HepG2 (cell line): ENCODE data around the gene ZBP1. TPM values are rescaled to one million over a fixed set of nuclear protein-coding genes. Genes with fewer than 3 reads are reported as not detected.

Experiments used
- ARNT ChIP-seq: fragments of 450-650 bp; IDR thresholded peaks from 2 replicates; pipeline ENCODE4 v1.6.1; 2017
- ATRX ChIP-seq: sonication (generic); formaldehyde crosslinking; IDR thresholded peaks from 2 replicates; pipeline ENCODE4 v1.4.0; 2020; ENCODE audit warnings: missing genetic modification reagents, borderline replicate concordance
- CEBPZ ChIP-seq: IDR thresholded peaks from 2 replicates; pipeline ENCODE4 v1.6.1; 2012; ENCODE audit warnings: low read length, improper control_type of control experiment
- E2F1 ChIP-seq: sonication (generic); formaldehyde crosslinking; IDR thresholded peaks from 2 replicates; pipeline ENCODE4 v1.5.0; 2020; ENCODE audit warnings: missing genetic modification reagents
- ELF4 ChIP-seq: sonication (generic); formaldehyde crosslinking; IDR thresholded peaks from 2 replicates; pipeline ENCODE4 v1.5.0; 2020; ENCODE audit warnings: missing genetic modification reagents, mild to moderate bottlenecking, moderate library complexity, borderline replicate concordance
- ESRRA ChIP-seq: sonication (generic); formaldehyde crosslinking; IDR thresholded peaks from 2 replicates; pipeline ENCODE4 v1.5.1; 2020; ENCODE audit warnings: mild to moderate bottlenecking, low read depth, missing genetic modification reagents
- GZF1 ChIP-seq: sonication (generic); formaldehyde crosslinking; IDR thresholded peaks from 2 replicates; pipeline ENCODE4 v1.5.1; 2020; ENCODE audit warnings: mild to moderate bottlenecking, missing genetic modification reagents
- HOXA7 ChIP-seq: sonication (generic); formaldehyde crosslinking; IDR thresholded peaks from 2 replicates; pipeline ENCODE4 v1.8.1; 2022; ENCODE audit warnings: mild to moderate bottlenecking, missing genetic modification reagents, moderate library complexity
- MTF2 ChIP-seq: sonication (generic); formaldehyde crosslinking; IDR thresholded peaks from 2 replicates; pipeline ENCODE4 v1.5.0; 2020; ENCODE audit warnings: missing genetic modification reagents, borderline replicate concordance
- POGK ChIP-seq: sonication (generic); formaldehyde crosslinking; conservative IDR thresholded peaks from 2 replicates; pipeline ENCODE4 v1.8.0; 2022; ENCODE audit warnings: mild to moderate bottlenecking, moderate library complexity, missing genetic modification reagents
- REST ChIP-seq, 2 experiments: IDR thresholded peaks; 2 replicates each; pipeline ENCODE4 v1.6.1; 2011 to 2012; ENCODE audit warnings: low read length in 2 of 2, borderline replicate concordance in 1 of 2, low read depth in 1 of 2, mild to moderate bottlenecking in 1 of 2, moderate library complexity in 1 of 2
- ZBTB10 ChIP-seq: sonication (generic); formaldehyde crosslinking; IDR thresholded peaks from 2 replicates; pipeline ENCODE4 v1.4.0; 2020; ENCODE audit warnings: missing genetic modification reagents, borderline replicate concordance
- ZNF256 ChIP-seq: sonication (generic); formaldehyde crosslinking; conservative IDR thresholded peaks from 2 replicates; pipeline ENCODE4 v1.4.0; 2020; ENCODE audit warnings: missing genetic modification reagents
- ZNF556 ChIP-seq: sonication (generic); formaldehyde crosslinking; IDR thresholded peaks from 2 replicates; pipeline ENCODE4 v1.4.0; 2020; ENCODE audit warnings: mild to moderate bottlenecking, missing genetic modification reagents, borderline replicate concordance
- ZNF768 ChIP-seq: sonication (generic); formaldehyde crosslinking; IDR thresholded peaks from 2 replicates; pipeline ENCODE4 v1.4.0; 2020; ENCODE audit warnings: missing genetic modification reagents
- polyA plus RNA-seq, 8 experiments: library from polyadenylated mRNA; depleted of rRNA in 3 of 8; stranded (reverse) in 7 of 8; unstranded in 1 of 8; fragments of >200 nt; fragmentation: Illumina TruSeq in 4 of 8; extraction: Trizol in 4 of 8; gene quantifications; 2 replicates each; pipeline versions ENCODE4 v1.2.1 to v1.2.3, GENCODE V29; 2011 to 2016; ENCODE audit warnings: low read depth in 4 of 8, missing spikeins in 1 of 8, mixed read lengths in 1 of 8; ENCODE audit not compliant: insufficient read depth in 1 of 8
- total RNA-seq, 5 experiments: library from RNA; depleted of rRNA; stranded (reverse); fragments of >200 nt; fragmentation: Illumina TruSeq; extraction: Trizol; gene quantifications; 2 replicates each; pipeline ENCODE4 v1.2.3, GENCODE V29; 2016; ENCODE audit warnings: low read depth in 1 of 5

The ZBP1 gene
- total and polyA plus RNA-seq, 2 of the 13 experiments (the other 11 are each of a cell fraction or from before 2014, with no cell fraction given): not detected

- TF ChIP-seq CEBPZ: no peak
- TF ChIP-seq GZF1 (CRISPR knock-in tag): no peak; the same call in 1 of the 2 replicates
- TF ChIP-seq ESRRA (CRISPR knock-in tag): peak; percentile 11
- TF ChIP-seq HOXA7 (CRISPR knock-in tag): no peak
- no peak for TF ChIP-seq ATRX (CRISPR knock-in tag)
- TF ChIP-seq ZNF256: no peak
- peak; percentile 90; the same call in 1 of the 2 replicates for TF ChIP-seq ZNF556 (CRISPR knock-in tag)
- no peak for TF ChIP-seq ZNF768 (CRISPR knock-in tag)
- no peak; the same call in 1 of the 2 replicates for TF ChIP-seq MTF2 (CRISPR knock-in tag)
- TF ChIP-seq E2F1 (CRISPR knock-in tag): no peak
- no peak; the same call in 1 of the 2 replicates for TF ChIP-seq POGK (CRISPR knock-in tag)
- TF ChIP-seq ARNT: no peak
- TF ChIP-seq ZBTB10 (CRISPR knock-in tag): 0 out of 2 replicates have a peak, but pooled peaks have one; percentile 32
- TF ChIP-seq REST (IDR thresholded peaks at IDR 0.05; ENCODE audit: borderline replicate concordance in 1 of 2, low read depth in 1 of 2, low read length in 2 of 2): no peak
- no peak for TF ChIP-seq ELF4 (CRISPR knock-in tag)
These were observed 27.7 kb downstream of the ZBP1 start (continued) for GRCh38 chr20:57592263-57593092.
